Suppressor macrophage treated with lipopolysaccharide for 1 hour (primary cell): Measurements from ENCODE around the gene LRRC37A.
A peak's percentile ranks its signal among the peaks of the same experiment; 100 is the strongest.
"Not testable (repeated sequence)": the region's sequence is repeated elsewhere in the genome, so short reads cannot be mapped to it uniquely, and the experiment has no call there.

ENCODE experiments used
- DNase-seq, 3 donors: peaks; one replicate each; pipeline ENCODE4 v3.0.0-alpha.2; 2020 to 2022

The LRRC37A gene

DNA sequence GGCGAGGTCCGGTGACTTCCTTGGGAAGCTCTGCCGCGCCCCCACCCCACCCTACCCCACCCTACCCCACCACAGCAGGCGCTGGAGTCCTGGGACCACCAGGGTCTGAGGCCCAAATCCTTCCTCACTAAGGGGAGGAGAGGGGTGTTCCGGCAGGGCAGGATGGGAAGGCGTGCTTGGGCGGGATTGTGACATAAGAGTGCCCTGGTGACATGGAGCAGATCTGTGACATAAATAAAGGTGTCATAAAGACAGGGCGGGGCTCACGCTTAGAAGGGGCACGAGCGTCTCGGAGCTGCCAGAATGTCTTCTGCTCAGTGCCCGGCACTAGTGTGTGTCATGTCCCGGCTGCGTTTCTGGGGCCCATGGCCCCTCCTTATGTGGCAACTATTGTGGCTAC is at the start of gene LRRC37A:
LRRC37A (plus strand) TSS at position 301 of the 400 bp plus-strand sequence; CDS start at position 304, 3 bp downstream.
- not testable (repeated sequence) for DNase-seq

DNA sequence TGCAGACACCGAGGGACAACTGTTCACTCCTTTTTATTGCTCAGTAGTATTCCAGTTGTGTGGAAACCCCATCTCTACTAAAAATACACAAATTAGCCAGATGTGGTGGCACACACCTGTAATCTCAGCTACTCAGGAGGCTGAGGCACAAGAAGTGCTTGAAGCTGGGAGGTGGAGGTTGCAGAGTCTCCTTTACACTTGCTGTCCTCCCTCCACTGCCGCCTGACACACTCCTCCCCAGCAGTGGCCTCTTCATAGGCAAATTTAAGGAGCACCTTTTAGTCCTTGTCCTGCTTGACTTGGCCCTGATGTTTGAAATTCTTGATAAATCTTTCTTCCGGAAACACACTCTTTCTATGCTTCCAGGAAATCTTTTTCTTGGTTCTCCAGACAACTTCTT is 45.8 kb upstream of the LRRC37A start:
- not testable (repeated sequence) for DNase-seq

DNA sequence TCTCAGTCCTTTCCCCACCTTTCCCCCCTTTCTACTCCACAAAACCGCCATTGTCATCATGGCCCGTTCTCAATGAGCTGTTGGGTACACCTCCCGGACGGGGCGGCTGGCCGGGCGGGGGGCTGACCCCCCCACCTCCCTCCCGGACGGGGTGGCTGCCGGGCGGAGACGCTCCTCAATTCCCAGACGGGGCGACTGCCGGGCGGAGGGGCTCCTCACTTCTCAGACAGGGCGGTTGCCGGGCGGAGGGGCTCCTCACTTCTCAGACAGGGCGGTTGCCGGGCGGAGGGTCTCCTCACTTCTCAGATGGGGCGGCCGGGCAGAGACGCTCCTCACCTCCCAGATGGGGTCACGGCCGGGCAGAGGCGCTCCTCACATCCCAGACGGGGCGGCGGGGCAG is 42.1 kb upstream of the LRRC37A start:
- DNase-seq, result not testable (repeated sequence)

DNA sequence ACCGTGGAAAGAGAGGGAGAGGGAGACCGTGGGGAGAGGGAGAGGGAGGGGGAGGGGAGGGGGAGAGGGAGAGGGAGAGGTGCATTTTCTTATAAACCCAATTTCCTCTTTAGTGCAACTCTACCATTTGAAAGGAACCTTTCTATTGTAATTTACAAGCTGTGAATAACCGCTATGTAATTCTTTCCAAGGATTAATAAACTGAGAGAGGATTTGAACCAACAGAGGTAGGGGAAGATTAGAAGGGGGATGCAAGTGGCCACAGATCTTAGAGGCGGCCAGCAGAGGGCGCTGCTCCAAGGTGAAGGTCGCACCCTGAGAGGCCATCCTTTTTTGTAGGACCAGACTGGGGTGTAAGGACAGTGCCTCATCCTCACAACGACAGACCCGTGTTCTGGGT is 41.2 kb upstream of the LRRC37A start:
- DNase-seq, result peak; percentile 66 to 89 (median 89)

DNA sequence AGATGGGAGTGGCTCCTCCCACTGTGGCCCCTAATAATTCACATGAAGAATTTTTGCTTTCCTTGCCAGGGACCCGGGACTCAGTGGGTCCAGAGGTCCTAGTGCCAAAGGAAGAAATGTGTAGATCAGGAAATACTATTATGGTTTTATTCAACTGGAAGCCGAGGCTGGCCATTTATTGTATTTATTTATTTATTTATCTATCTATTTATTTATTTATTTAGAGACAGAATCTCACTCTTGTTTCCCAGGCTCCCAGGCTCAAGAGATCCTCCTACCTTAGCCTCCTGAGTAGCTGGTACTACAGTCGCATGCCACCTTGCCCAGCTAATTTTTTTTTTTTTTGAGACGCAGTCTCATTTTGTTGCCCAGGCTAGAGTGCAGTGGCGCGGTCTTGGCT is 40.7 kb upstream of the LRRC37A start:
- not testable (repeated sequence) for DNase-seq

DNA sequence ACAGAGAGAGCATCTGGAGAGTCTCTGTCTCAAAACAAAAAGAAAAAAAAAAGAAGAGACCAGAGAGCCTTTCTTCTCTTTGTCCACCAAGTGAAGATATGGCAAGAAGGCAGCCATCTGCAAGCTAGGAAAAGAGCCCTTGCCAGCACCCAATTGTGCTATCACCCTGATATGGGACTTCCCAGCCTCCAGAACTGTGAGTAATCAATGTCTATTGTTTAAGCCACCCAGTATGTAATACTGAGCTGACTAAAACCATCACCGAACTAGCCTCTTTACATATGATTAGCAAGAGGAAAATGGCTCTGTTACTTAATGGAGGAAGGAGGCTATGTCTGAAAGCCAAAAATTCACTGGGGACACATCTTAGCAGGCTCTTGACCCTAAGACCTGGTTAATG is 38.6 kb upstream of the LRRC37A start:
- DNase-seq, result peak; percentile 41 to 50 (median 44)

DNA sequence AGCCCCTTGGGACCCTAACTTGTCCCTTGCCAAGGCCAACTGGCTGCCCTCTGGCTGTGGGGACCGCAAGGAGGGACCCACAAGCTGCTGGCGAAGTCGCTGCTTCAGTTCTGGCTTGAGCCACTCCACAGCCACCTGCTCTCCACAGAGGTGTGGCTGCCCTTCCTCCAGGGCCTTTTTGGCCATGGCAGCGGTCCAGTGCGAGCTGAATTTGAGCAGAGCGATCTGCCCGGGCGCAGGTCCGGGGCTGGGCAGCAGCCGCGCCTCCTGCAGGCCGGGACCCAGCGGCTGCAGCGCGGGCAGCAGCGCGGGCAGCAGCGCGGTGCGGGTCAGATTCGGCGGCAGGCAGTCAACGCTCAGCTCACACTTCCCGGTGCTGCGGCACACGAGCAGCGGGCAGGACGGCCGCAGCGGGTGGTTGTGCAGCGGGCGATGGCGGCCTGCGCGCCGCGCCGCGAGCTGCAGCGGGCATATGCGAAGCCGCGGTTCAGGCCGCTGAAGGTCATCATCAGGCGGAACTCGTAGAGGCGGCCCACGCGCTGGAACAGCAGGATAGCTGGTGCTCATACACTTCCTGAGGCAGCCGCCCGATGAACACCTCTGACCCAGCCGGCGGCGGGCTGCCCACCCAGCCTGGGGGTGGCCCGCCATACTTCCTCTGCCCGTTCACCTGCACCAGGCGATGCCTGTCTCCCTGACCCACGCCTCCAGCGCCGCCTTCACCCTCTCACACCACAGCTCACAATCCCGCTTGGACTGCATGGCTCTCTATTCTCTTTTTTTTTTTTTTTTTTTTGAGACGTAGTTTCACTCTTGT is 34.9 kb upstream of the LRRC37A start:
- peak in 2 of 3 donors; percentile 29 to 40 for DNase-seq

DNA sequence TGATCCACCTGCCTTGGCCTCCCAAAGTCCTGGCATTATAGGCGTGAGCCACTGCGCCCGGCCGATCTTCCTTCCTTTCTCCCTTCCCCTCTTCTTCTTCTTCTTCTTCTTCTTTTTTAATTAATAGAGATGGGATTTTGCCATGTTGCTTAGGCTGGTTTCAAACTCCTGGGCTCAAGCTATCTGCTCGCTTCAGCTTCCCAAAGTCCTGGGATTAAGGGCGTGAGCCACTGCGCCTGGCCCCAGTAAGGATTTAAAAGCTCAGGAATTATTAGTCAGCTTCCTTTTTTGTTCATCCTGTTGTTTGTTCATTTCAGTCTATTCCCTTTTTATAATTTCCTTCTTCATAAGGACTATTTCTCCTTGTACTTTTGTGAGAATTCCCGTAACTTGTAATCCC is 32.7 kb upstream of the LRRC37A start:
- peak in 1 of 3 donors; percentile 23 for DNase-seq

DNA sequence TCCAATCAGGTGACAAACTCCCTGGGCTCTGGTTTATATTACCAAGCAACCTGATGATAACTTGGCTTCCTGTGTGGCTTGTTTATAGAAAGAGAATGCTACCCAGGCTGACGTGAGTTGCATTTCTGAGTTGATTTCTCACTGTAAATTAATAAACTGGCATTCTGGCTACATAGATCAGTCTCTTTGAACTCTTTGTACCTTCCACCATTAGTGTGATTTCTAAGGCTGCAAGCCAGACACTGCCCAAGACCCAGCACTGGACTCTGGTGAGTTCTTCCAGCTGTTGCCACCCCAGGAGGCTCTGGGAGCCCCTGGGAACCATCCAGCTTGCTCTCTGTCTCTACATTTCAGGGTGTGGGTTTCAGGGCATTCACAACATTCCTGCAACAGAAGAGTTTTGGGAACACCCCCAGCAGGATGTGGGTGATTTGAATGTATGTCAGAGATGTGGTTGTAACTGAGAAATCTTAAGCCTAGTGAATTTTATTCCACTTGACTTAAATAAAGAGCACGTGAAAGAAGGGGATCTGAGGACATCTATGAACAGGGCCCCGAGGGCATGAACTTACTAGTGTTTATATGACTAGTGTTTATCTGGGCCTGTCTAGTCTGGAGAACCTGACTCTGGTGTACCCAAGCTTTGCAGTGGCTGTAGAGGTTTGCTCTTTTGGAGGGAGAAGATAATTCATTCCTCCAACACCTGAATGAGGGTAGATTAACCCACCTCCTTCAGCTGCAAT is 30.3 kb upstream of the LRRC37A start:
- DNase-seq, result no peak

DNA sequence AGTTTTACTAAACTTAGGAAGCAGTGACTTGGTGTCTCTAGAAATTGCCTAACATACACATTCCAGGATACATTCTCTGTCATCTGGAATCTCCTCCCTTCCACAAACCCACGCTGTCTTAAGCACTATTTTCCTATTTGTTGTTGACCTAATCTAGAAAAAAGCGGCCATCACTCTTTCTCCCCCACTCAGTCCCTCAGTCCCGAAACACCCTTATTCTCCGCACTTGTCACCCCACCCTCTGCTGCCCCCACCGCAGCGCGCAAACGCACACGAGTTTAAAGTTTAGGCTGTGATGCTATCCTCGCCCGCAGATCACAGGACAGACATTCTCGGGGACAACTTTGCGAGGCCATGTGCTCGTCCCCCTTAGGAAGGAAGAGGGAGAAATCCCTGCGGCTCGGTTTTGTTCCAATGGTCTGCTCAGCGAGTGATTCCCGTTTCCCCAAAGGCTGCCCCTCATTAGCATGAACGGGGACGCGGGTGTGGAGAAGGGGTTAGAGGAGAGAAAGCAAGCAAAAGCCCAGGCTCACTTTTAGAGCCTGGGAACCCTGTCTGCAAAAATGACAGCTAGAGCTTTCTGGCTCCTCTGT is 28.8 kb upstream of the LRRC37A start:
- peak; percentile 42 to 58 (median 49) for DNase-seq

DNA sequence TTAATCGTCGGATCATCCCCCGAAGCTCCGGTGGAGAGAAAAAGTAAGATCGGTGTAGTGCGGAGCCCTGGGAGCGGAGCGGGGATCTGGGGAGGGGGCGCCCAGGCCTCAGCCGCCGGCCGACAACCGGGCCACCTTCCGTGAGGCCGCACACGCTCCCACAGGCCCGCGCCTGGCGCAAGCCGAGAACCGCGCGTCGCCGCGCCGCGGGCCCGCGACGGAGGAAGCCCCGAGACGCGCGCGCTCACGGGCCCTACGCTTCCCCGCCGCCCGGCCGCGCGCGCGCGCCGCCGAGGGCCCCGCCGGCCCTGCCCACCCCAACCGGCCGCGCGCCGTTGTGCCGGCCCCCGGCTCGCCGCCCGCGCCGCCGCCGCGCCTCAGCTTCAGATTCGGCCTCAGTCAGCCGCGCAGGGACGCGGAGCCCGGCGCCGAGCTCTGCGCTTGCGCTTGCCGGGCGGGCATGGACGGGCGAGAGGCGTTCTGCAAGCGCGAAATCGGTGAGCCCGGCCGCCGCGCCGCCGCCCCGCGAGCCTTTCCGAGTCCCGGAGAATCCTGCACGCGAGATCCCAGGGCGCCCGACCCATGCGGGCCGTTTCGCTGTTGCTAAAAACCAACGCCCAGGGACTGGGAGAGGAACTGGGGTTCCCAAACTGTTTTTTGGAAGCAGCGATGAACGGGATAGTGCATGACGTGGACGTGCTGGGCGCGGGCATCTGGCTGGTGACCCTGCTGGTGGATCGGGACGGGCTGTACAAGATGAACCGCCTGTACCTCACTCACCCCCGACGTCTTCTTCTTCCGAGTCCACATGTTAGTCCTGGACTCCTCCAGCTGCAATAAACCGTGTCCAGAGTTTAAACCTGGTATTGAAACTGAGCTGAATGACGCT is 28.0 kb upstream of the LRRC37A start:
- DNase-seq, result peak; percentile 90 to 100 (median 96)

DNA sequence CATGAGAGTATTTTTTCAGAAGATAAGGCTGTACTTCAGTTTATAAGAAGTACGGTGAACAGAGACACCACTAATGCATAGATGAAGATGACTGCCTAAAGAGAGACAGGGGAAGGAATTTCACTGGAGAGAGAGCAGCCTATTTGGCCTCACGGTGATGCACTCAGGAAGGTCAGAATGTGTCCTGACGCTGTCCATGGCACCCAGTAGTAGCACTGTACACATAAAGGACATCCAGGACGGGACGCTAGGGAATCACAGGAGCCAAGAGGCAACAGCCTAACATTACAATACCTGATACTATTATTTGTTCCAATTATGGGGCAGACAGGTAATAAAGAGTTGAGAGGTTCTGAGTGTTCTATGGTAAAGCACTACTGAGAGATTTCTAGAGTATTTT is 24.9 kb upstream of the LRRC37A start:
- no peak for DNase-seq

DNA sequence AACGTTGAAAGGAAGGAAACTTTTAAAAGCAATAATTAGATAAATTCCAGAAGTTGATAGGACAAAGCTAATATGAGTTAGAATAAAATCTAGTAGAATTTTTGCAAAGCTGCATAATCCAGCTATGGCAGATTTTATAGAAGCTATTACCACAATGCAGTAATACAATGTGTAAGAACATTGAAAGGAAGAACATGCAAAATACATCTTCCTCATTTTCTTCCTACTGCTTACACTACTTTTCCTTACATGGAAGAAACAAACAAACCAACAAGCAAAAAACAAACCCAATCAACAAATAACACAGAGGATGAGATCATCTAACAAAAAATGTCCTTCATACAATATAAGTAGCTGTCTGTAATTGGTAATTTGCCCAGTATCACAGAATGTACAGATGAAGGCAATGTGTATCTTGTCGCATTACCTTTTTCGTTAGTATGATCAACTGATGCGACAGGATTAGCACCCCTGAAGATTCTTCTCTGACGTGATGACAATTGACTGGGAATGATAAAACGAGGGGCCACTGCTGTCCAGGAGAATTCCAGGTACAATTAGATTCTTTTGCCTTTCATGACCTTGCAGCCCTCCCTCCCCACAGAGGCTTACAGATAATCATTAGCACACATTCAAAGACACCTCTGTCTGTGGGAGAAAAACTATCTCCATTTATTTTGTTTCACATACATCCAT is 21.2 kb upstream of the LRRC37A start:
- DNase-seq, result no peak

DNA sequence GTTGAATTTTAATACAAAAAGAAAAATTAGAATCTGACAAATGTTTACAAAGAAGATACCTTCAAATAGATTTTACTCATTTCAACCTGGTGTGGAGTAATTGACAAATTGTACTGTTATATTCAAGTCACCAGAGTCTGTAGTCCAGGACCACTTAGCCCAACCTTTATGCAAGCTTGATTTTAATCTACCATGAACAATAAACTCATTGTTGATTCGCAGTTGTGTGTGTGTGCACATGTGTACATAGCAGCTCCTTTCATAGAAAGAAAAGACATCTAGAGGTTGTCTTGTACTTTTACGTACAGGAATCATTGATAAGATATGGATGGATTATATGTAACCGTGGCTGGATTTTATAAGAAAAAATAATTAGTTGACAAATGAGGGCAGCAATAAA is 20.7 kb upstream of the LRRC37A start:
- DNase-seq, result no peak

DNA sequence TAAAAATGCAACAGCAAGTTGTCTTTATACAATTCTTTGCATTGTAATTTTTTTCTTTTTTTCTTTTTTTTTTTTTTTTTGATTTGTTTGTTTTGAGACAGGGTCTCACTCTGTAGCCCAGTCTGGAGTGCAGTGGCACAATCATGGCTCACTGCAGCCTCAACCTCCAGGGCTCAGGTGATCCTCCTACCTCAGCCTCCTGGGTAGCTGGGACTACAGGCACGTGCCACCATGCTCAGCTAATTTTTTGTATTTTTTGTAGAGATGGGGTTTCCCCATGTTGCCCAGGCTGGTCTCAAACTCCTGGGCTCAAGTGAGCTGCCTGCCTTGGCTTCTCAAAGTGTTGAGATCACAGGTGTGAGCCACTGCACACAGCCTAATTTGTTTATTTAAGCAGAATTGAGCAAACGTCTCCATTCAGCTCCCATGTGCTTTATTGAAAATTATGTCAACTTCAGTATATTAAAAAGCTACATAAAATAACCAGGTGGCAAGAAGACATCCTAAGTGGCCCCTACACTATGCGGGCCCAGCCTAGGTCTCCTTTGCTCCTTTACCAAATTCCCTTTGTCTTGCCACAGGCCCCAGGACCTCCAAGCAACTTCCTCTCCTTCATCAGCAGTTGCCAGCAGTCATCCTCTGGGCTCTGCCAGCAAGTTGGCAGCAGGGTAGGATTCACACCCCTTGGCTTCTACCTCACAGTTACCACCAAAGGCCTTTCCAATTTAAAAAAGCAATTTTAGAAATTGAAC is 18.0 kb upstream of the LRRC37A start:
- DNase-seq, result not testable (repeated sequence)

DNA sequence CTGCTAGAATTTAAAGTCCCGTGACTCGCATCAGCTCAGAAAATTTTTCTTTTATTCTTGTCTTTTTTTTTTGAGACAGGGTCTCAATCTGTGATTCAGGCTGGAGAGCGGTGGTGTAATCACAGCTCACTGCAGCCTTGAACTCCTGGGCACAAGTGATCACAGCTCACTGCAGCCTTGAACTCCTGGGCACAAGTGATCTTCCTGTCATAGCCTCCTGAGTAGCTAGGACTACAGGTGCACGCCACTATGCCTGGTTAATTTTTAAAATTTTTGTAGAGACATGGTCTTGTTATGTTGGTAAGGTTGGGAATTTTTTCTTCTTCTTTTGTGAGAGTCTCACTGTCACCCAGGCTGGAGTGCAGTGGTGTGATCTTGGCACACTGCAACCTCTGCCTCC is 13.6 kb upstream of the LRRC37A start:
- DNase-seq, result not testable (repeated sequence)

DNA sequence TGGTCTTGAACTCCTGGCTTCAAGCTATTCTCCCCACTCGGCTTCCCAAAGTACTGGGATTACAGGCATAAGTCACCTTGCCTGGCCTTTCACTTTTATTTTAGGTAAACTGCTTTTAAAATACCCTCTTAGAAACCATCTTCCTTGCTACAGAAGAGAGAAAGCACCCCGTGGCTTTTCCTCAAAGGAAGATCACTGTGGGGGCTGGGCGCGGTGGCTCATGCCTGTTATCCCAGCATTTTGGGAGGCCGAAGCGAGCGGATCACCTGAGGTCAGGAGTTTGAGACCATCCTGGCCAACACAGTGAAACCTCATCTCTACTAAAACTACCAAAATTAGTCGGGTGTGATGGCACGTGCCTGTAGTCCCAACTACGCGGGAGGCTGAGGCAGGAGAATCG is 12.3 kb upstream of the LRRC37A start:
- DNase-seq, result not testable (repeated sequence)

DNA sequence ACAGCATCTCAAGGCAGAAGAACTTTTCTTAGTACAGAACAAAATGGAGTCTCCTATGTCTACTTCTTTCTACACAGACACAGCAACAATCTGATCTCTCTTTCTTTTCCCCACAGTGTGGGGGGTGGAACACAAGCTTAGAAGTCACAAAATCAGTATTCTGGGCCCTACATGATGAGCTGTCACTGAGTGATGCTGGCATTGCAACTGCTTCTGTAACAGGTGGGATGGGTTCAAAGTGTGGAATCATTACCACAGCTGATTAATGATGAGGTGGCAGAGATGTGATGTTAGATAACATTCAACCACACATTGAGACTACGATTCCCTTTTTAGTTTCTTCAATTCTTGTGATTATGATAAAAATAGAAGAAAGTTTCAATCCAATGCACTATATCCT is 10.5 kb upstream of the LRRC37A start:
- not testable (repeated sequence) for DNase-seq

DNA sequence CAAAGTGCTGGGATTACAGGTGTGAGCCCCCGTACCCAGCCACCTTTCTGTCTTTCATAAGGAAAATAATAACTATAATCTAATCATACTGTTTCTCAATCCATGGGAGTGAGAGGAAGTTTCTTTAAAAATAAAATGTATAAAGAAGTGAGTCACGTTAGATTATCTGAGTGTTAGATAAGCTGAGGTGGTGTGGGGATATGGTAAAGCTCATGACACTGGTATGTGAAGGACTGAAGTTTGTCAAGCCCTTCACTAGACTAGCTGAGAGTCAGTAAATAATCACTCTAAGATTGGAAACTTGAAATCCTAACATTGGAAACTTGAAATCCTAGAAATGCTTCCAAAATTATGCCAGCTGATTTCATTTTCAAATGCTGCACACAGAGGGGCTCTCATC is 9.4 kb upstream of the LRRC37A start:
- not testable (repeated sequence) for DNase-seq

DNA sequence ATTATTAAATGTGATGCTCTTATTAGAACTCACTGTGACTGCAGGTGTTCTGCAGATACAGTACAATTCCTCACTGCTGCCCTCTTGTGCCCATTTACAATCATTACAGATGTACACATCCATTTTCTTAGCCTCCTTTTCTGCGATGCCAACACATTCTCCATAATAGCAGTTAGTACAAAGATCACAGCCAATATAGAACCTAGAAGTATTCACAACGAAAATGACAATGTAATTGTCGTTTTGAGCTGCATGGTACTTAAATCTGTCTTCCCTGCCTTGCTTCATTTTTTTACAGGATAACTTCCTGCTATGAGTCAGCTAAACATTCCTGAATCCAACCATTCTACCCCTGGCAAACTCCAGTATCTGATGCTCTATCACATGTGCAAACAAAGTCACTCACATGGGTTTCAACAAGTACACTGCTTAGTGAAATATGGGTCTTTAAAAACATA is 8.1 kb upstream of the LRRC37A start:
- DNase-seq, result peak; percentile 77 to 89 (median 87)

DNA sequence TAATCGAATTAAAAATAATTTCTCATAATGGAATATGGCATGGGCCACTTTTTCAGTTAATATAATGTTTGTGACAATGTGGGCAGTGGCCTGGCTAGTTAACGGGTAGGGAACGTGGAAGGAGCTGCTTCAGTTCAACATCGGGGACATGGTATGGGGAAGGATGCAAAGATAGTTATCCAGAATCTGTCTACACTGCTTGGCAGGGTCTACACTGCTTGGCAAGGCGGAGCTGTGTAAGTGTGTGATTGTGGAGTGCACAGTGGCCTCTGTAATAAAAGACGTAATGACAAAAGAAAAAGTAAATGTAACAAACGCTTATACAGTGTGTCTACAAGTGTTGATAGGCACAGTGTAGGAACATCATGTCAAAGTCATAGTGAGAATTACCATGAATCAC is 7.3 kb upstream of the LRRC37A start:
- not testable (repeated sequence) for DNase-seq
